ENCODE measurements around the gene MKI67. TPM values are rescaled to one million over a fixed set of nuclear protein-coding genes. Genes with fewer than 3 reads are reported as not detected.

MKI67 gene
- total and polyA plus RNA-seq, 10 of the 15 experiments (the other 5 are each of a cell fraction or from before 2014, with no cell fraction given) = 22.3 to 183 (median 82.9) TPM

- Histone ChIP-seq H3K27ac (ENCODE audit: control insufficient read depth, insufficient read depth) (no peak overlapping the region), H3K27me3 (replicated peaks in 1 of 2; ENCODE audit: control insufficient read depth in 2 of 2, insufficient read depth in 2 of 2, low read length in 1 of 2) (no peaks in the 10 kb centered on the region; a peak in 1 of 4 replicates), H4K20me1 (ENCODE audit: control insufficient read depth, insufficient read depth) (no peaks in the 10 kb centered on the region), H3K9ac (ENCODE audit: control insufficient read depth, insufficient read depth, low read length) (no peak overlapping the region), H3K4me3 (no peak overlapping the region), H2AFZ (ENCODE audit: control insufficient read depth, low read depth, low read length) (no peak overlapping the region), H3K4me2 (ENCODE audit: control insufficient read depth, insufficient read depth) (no peak overlapping the region), H3K9me3 (replicated peaks; ENCODE audit: control insufficient read depth, insufficient read depth, low read length) (peaks cover 2% of the 10 kb centered on the region; the same call in 1 of the 3 replicates), H3K36me3 (ENCODE audit: control insufficient read depth in 2 of 2, insufficient read depth in 2 of 2, low read length in 1 of 2) (no peaks in the 10 kb centered on the region), H3K79me2 (ENCODE audit: control insufficient read depth, insufficient read depth, low read length) (no peaks in the 10 kb centered on the region), H3K4me1 (ENCODE audit: control insufficient read depth, insufficient read depth, low read length) (no peaks in the 10 kb centered on the region)
- no TSS peak for BruUV-seq (replicated peaks)
- SMC1A ChIA-PET (ENCODE audit: uncharacterized antibody, unreplicated experiment) = no interaction called here
- RAD21 ChIA-PET (ENCODE audit: unreplicated experiment) = no interaction called here
- POLR2A ChIA-PET = no interaction called here
- 0% methylated on average over 1 of the region's 1 CpG for WGBS (ENCODE audit: insufficient coverage, insufficient replicate concordance, low lambda C conversion rate, missing lambda C conversion rate)
- in situ Hi-C loops (cut with MboI) = no loop called here
- ATAC-seq = no peak
- TF ChIP-seq NFIC (IDR thresholded peaks at IDR 0.05; ENCODE audit: low read depth, low read length) = no peak
- TF ChIP-seq ZZZ3 (IDR thresholded peaks at IDR 0.05; ENCODE audit: control insufficient read depth, insufficient read length, low read depth) = no peak
- TF ChIP-seq SKIL (IDR thresholded peaks at IDR 0.05; ENCODE audit: low read depth, poor library complexity, severe bottlenecking) = no peak
- no peak for TF ChIP-seq ZNF207 (IDR thresholded peaks at IDR 0.05; ENCODE audit: borderline replicate concordance)
- TF ChIP-seq MXI1 (IDR thresholded peaks at IDR 0.05; ENCODE audit: low read depth, low read length) = no peak
- no peak for TF ChIP-seq WRNIP1 (IDR thresholded peaks at IDR 0.05; ENCODE audit: borderline replicate concordance, low read depth, low read length)
- TF ChIP-seq STAT1 (conservative IDR thresholded peaks at IDR 0.05) = no peak
- no peak for TF ChIP-seq EED (IDR thresholded peaks at IDR 0.05; ENCODE audit: low read depth)
- TF ChIP-seq BMI1 (IDR thresholded peaks at IDR 0.05; ENCODE audit: borderline replicate concordance) = no peak
- no peak for TF ChIP-seq HDAC6 (IDR thresholded peaks at IDR 0.05; ENCODE audit: unreplicated experiment)
- no peak for TF ChIP-seq ZNF687 (IDR thresholded peaks at IDR 0.05)
- TF ChIP-seq PML (IDR thresholded peaks at IDR 0.05; ENCODE audit: low read length) = no peak
- TF ChIP-seq FOXK2 (IDR thresholded peaks at IDR 0.05) = no peak
- TF ChIP-seq ATF7 (IDR thresholded peaks at IDR 0.05; ENCODE audit: low read depth) = no peak
- TF ChIP-seq NR2C2 (IDR thresholded peaks at IDR 0.05; ENCODE audit: borderline replicate concordance, control insufficient read depth, insufficient read length, low read depth) = no peak
- no peak for TF ChIP-seq GABPA (IDR thresholded peaks at IDR 0.05; ENCODE audit: low read depth)
- no peak for DNase-seq (ENCODE audit: low read depth, low spot score)
- FAIRE-seq = no peak
- CTCF ChIA-PET = no interaction called here
- intact Hi-C loops (cut with micrococcal nuclease; ENCODE audit: unreplicated experiment) = no loop called here
Measured at GRCh38 chr10:128173386-128173785, 47.2 kb upstream of the MKI67 start.
